Trophoblast cell (in vitro differentiated cells and primary cell): Measurements from ENCODE around the gene FKBP9.
A peak's percentile ranks its signal among the peaks of the same experiment; 100 is the strongest.
"Not testable (repeated sequence)": the region's sequence is repeated elsewhere in the genome, so short reads cannot be mapped to it uniquely, and the experiment has no call there.

Experiments
- DNase-seq, 2 donors: peaks; one replicate each; pipeline ENCODE4 v3.0.0-alpha.2; 2016
- H2AFZ ChIP-seq: 2 replicates; pipeline ENCODE4 v1.6.1; 2013; ENCODE audit warnings: low read length, moderate library complexity, mild to moderate bottlenecking; ENCODE audit not compliant: insufficient read depth, poor library complexity
- H2AK5ac ChIP-seq: 2 replicates; pipeline ENCODE4 v1.6.1; 2013; ENCODE audit warnings: mild to moderate bottlenecking, low read length
- H2BK120ac ChIP-seq: 2 replicates; pipeline ENCODE4 v1.6.1; 2013; ENCODE audit warnings: low read length, mild to moderate bottlenecking, moderate library complexity; ENCODE audit not compliant: insufficient read depth, poor library complexity
- H2BK12ac ChIP-seq: 2 replicates; pipeline ENCODE4 v1.6.1; 2013; ENCODE audit warnings: mild to moderate bottlenecking, low read length, moderate library complexity
- H2BK5ac ChIP-seq: 2 replicates; pipeline ENCODE4 v1.6.1; 2013; ENCODE audit warnings: low read length, low read depth, moderate library complexity, mild to moderate bottlenecking; ENCODE audit not compliant: poor library complexity
- H3K14ac ChIP-seq: 2 replicates; pipeline ENCODE4 v1.6.1; 2013; ENCODE audit warnings: mild to moderate bottlenecking, low read length
- H3K18ac ChIP-seq: 2 replicates; pipeline ENCODE4 v1.6.1; 2013; ENCODE audit warnings: mild to moderate bottlenecking, low read length
- H3K23ac ChIP-seq: 2 replicates; pipeline ENCODE4 v1.6.1; 2013; ENCODE audit warnings: low read length
- H3K27ac ChIP-seq: 2 replicates; pipeline ENCODE4 v1.5.1; 2013; ENCODE audit warnings: low read depth, mild to moderate bottlenecking, inconsistent platforms, low read length, moderate library complexity
- H3K27me3 ChIP-seq: 2 replicates; pipeline ENCODE4 v1.6.1; 2013; ENCODE audit warnings: inconsistent platforms, mild to moderate bottlenecking, low read length, moderate library complexity; ENCODE audit not compliant: insufficient read depth
- H3K36me3 ChIP-seq, 2 experiments: 1 replicate in 1 of 2; 2 replicates in 1 of 2; pipeline ENCODE4 v1.6.1; 2013; ENCODE audit warnings: low read length in 2 of 2, mild to moderate bottlenecking in 2 of 2, moderate library complexity in 1 of 2; ENCODE audit not compliant: insufficient read depth in 2 of 2, control insufficient read depth in 1 of 2
- H3K4ac ChIP-seq: 2 replicates; pipeline ENCODE4 v1.6.1; 2013; ENCODE audit warnings: low read depth, mild to moderate bottlenecking, low read length, moderate library complexity
- H3K4me1 ChIP-seq, 2 experiments: 1 replicate in 1 of 2; 2 replicates in 1 of 2; pipeline ENCODE4 v1.6.1; 2013; ENCODE audit warnings: low read length in 2 of 2, mild to moderate bottlenecking in 2 of 2, moderate library complexity in 1 of 2; ENCODE audit not compliant: insufficient read depth in 2 of 2, control insufficient read depth in 1 of 2
- H3K4me2 ChIP-seq: 2 replicates; pipeline ENCODE4 v1.6.1; 2013; ENCODE audit warnings: inconsistent platforms, mild to moderate bottlenecking, low read length, moderate library complexity
- H3K4me3 ChIP-seq: 2 replicates; pipeline ENCODE4 v1.5.1; 2013; ENCODE audit warnings: mild to moderate bottlenecking, low read depth, low read length, inconsistent platforms
- H3K79me1 ChIP-seq: one replicate; pipeline ENCODE4 v1.6.1; 2013; ENCODE audit warnings: low read length
- H3K79me2 ChIP-seq: 2 replicates; pipeline ENCODE4 v1.6.1; 2013; ENCODE audit warnings: low read length, mild to moderate bottlenecking; ENCODE audit not compliant: control insufficient read depth, insufficient read depth, poor library complexity
- H3K9ac ChIP-seq: 2 replicates; pipeline ENCODE4 v1.6.1; 2013; ENCODE audit warnings: mild to moderate bottlenecking, low read length
- H3K9me3 ChIP-seq: 2 replicates; pipeline ENCODE4 v1.6.1; 2013; ENCODE audit warnings: low read depth, mild to moderate bottlenecking, control low read depth, inconsistent platforms, low read length; ENCODE audit not compliant: insufficient read depth
- H4K12ac ChIP-seq: 2 replicates; pipeline ENCODE4 v1.6.1; 2013; ENCODE audit warnings: low read depth, mild to moderate bottlenecking, low read length, moderate library complexity
- H4K8ac ChIP-seq: 2 replicates; pipeline ENCODE4 v1.6.1; 2013; ENCODE audit warnings: low read depth, mild to moderate bottlenecking, low read length, moderate library complexity
- H4K91ac ChIP-seq: one replicate; pipeline ENCODE4 v1.6.1; 2013; ENCODE audit warnings: low read depth, mild to moderate bottlenecking, low read length, moderate library complexity
- WGBS: extraction: QIAGEN DNeasy Blood & Tissue Kit; methylation state at CpG from one replicate; pipeline ENCODE4 v1.1.7; 2013; ENCODE audit warnings: missing lambda C conversion rate; ENCODE audit not compliant: insufficient read length, insufficient coverage; ENCODE audit errors: extremely low coverage; 5-methylcytosine and 5-hydroxymethylcytosine counted together

FKBP9 gene

GRCh38 chr7:32967268-32967582 is 10.0 kb downstream of the FKBP9 start:
- H3K79me1 ChIP-seq, result not testable (repeated sequence)

DNA sequence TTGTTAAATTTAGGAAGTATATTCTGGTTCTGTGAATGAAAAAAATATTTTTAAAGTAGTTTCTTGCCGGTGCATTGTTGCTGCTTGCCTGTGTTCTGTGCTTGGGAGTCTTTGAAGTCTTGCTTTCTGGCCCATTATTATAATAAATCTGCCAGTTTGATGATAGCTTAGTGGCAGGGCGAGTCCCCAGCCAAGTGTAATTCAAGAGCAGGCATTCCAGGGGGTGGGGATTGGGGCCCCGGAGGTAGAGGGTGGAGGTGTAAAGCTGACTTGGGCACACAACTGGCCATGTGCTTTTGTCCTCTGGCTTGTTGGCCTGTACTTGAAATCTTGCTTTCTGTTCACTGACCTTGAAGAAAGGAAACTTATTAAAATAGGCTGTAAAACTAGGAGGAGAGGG is 14.7 kb downstream of the FKBP9 start:
- not testable (repeated sequence) for H3K14ac ChIP-seq, H4K8ac ChIP-seq, H2BK120ac ChIP-seq, H3K18ac ChIP-seq, H4K12ac ChIP-seq, H3K9me3 ChIP-seq, H2BK5ac ChIP-seq, H3K4me3 ChIP-seq, H3K79me1 ChIP-seq, DNase-seq, H3K27me3 ChIP-seq, H3K9ac ChIP-seq, H2BK12ac ChIP-seq, H3K23ac ChIP-seq, H3K27ac ChIP-seq, H2AFZ ChIP-seq, H3K4me2 ChIP-seq, H4K91ac ChIP-seq, H3K4ac ChIP-seq, H3K36me3 ChIP-seq, H2AK5ac ChIP-seq, H3K4me1 ChIP-seq, H3K79me2 ChIP-seq
- no CpG with 5 or more reads among the region's 3 CpGs for WGBS

More at GRCh38 chr7:32967268-32967582, 10.0 kb downstream of the FKBP9 start:
- H3K23ac ChIP-seq, H4K12ac ChIP-seq, H3K18ac ChIP-seq, H4K91ac ChIP-seq, H4K8ac ChIP-seq, H3K4me3 ChIP-seq, H2AK5ac ChIP-seq, H3K79me2 ChIP-seq, H3K27me3 ChIP-seq, H3K9ac ChIP-seq, H2BK12ac ChIP-seq, H2BK120ac ChIP-seq, H3K4me1 ChIP-seq, H2BK5ac ChIP-seq, H3K4ac ChIP-seq, H3K14ac ChIP-seq, H3K9me3 ChIP-seq, H2AFZ ChIP-seq, H3K27ac ChIP-seq, H3K4me2 ChIP-seq, H3K36me3 ChIP-seq: not testable (repeated sequence)
- no CpG with 5 or more reads among the region's 4 CpGs for WGBS
- peak in 1 of 2 donors; percentile 53 for DNase-seq

- not testable (repeated sequence) for H4K91ac ChIP-seq, H2BK12ac ChIP-seq, H3K27me3 ChIP-seq, H3K79me2 ChIP-seq, H3K79me1 ChIP-seq, H2AFZ ChIP-seq, H2BK5ac ChIP-seq, H3K9ac ChIP-seq, H3K36me3 ChIP-seq, H3K18ac ChIP-seq, H3K4me3 ChIP-seq, H4K8ac ChIP-seq, H2AK5ac ChIP-seq, H2BK120ac ChIP-seq, H3K4me1 ChIP-seq, H3K4me2 ChIP-seq, H3K14ac ChIP-seq, H3K23ac ChIP-seq, H3K4ac ChIP-seq, H3K27ac ChIP-seq, H3K9me3 ChIP-seq, H4K12ac ChIP-seq
- DNase-seq, result peak; percentile 78 to 94
- WGBS, result no CpG with 5 or more reads among the region's 2 CpGs
Measured at GRCh38 chr7:32977159-32977558, 19.9 kb downstream of the FKBP9 start.

GRCh38 chr7:32979246-32979645 is 22.0 kb downstream of the FKBP9 start:
- H3K14ac ChIP-seq, H3K36me3 ChIP-seq, H2AFZ ChIP-seq, H3K79me1 ChIP-seq, H4K8ac ChIP-seq, H2BK120ac ChIP-seq, H3K4me1 ChIP-seq, H4K12ac ChIP-seq, H2BK12ac ChIP-seq, H3K27me3 ChIP-seq, H2AK5ac ChIP-seq, H4K91ac ChIP-seq, H3K9me3 ChIP-seq, H2BK5ac ChIP-seq, H3K4ac ChIP-seq, H3K4me2 ChIP-seq, H3K4me3 ChIP-seq, H3K27ac ChIP-seq, H3K18ac ChIP-seq, H3K23ac ChIP-seq, H3K79me2 ChIP-seq, H3K9ac ChIP-seq: not testable (repeated sequence)
- WGBS, result no CpG with 5 or more reads among the region's 6 CpGs
- DNase-seq, result peak in 1 of 2 donors; percentile 32

DNA sequence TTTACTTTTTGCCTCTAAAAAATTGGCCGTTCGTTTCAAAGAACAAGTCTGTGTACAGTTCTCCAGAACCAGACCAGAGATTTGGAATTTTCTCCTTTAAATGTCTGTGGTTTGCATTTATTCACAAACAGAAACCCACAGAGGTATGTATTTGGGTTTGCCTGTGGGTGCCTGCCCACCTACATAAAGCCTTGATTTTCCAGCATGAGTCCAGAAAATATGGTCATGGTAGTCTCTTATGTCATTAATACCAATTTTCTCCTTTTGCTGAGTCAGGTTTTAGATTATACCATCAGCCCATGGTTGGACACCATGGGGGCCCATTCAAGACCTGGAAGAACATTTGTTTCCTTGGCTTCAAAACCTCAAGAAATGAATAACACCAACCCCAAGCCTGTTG is 22.7 kb downstream of the FKBP9 start:
- WGBS, result no CpG with 5 or more reads among the region's 2 CpGs

More for the DNA sequence above, 22.7 kb downstream of the FKBP9 start:
- not testable (repeated sequence) for H2AFZ ChIP-seq, H3K27ac ChIP-seq, H3K79me2 ChIP-seq, H3K9me3 ChIP-seq, H2BK5ac ChIP-seq, H3K4ac ChIP-seq, H4K12ac ChIP-seq, H2BK120ac ChIP-seq, H4K8ac ChIP-seq, H3K36me3 ChIP-seq, H3K4me1 ChIP-seq, H3K23ac ChIP-seq, H3K9ac ChIP-seq, H4K91ac ChIP-seq, DNase-seq, H2AK5ac ChIP-seq, H3K14ac ChIP-seq, H3K4me2 ChIP-seq, H3K27me3 ChIP-seq, H3K79me1 ChIP-seq, H3K18ac ChIP-seq, H2BK12ac ChIP-seq, H3K4me3 ChIP-seq
